Kidney (tissue), 14 donors: ENCODE results near the gene CKS1B. TPM values are rescaled to one million over a fixed set of nuclear protein-coding genes. Genes with fewer than 3 reads are reported as not detected.
A peak's percentile ranks its signal among the peaks of the same experiment; 100 is the strongest.

Source experiments
- DNase-seq, 5 donors: peaks; one replicate each; pipeline ENCODE4 v3.0.0-alpha.2; 2013 to 2020
- FAIRE-seq: peaks from 2 replicates; lab custom pipeline; 2012; peaks lifted over from hg19 to GRCh38; lab: Jason Lieb, UNC
- H3K27ac ChIP-seq, 2 donors: one replicate each; pipeline ENCODE4 v1.7.0; 2013; ENCODE audit warnings: low read depth in 2 of 2, low read length in 2 of 2, inconsistent platforms in 1 of 2
- H3K27me3 ChIP-seq: one replicate; pipeline ENCODE4 v1.7.1; 2013; ENCODE audit warnings: low read length, inconsistent platforms; ENCODE audit not compliant: control insufficient read depth, insufficient read depth
- H3K36me3 ChIP-seq, 3 donors: one replicate each; pipeline versions ENCODE4 v1.7.0 to v1.7.1; 2013; ENCODE audit warnings: low read length in 3 of 3, control low read depth in 1 of 3, inconsistent platforms in 1 of 3; ENCODE audit not compliant: insufficient read depth in 3 of 3, control insufficient read depth in 2 of 3
- H3K4me1 ChIP-seq, 3 donors: one replicate each; pipeline versions ENCODE4 v1.7.0 to v1.7.1; 2013; ENCODE audit warnings: low read length in 3 of 3, inconsistent platforms in 1 of 3, low read depth in 1 of 3; ENCODE audit not compliant: control insufficient read depth in 2 of 3, insufficient read depth in 2 of 3
- H3K4me3 ChIP-seq, 3 donors: one replicate each; pipeline versions ENCODE4 v1.7.0 to v1.8.1; 2013; ENCODE audit warnings: low read length in 3 of 3, control low read depth in 1 of 3, inconsistent platforms in 1 of 3
- H3K9ac ChIP-seq, 3 donors: one replicate each; pipeline versions ENCODE4 v1.7.0 to v1.7.1; 2013; ENCODE audit warnings: low read length in 3 of 3, control low read depth in 1 of 3, inconsistent platforms in 1 of 3
- H3K9me3 ChIP-seq, 3 donors: one replicate each; pipeline versions ENCODE4 v1.7.0 to v1.7.1; 2013; ENCODE audit warnings: low read length in 3 of 3, control low read depth in 1 of 3, inconsistent platforms in 1 of 3; ENCODE audit not compliant: control insufficient read depth in 2 of 3, insufficient read depth in 1 of 3
- CTCF ChIP-seq: IDR thresholded peaks from 3 replicates; pipeline ENCODE4 v1.5.1; 2012; ENCODE audit warnings: mild to moderate bottlenecking, moderate library complexity, borderline replicate concordance; ENCODE audit not compliant: insufficient read depth; ENCODE audit errors: extremely low read depth
- intact Hi-C: fragments of 100-400 bp; cut with DNase I; formaldehyde crosslinking; loops from one replicate; pipeline ENCODE4 v1.11.1; 2022
- polyA plus RNA-seq: library from polyadenylated mRNA; stranded (reverse); fragments of 350-450 nt; fragmentation: Illumina TruSeq; extraction: RNeasy Lipid Tissue Mini Kit (QIAGEN cat#74804); gene quantifications from one replicate; pipeline ENCODE4 v1.2.3, GENCODE V29; 2014; ENCODE audit warnings: low read depth, low replicate concordance; ENCODE audit not compliant: insufficient read depth
- total RNA-seq: library from RNA; stranded (reverse); fragmentation: NEBNext Ultra II Directional; extraction: Animal tissue kit (Norgen Biotek cat#: 25700); gene quantifications from one replicate; pipeline ENCODE4 v1.2.1, GENCODE V29; 2021
- donor health status: control.
- donor health status: control.
- donor health status: control.
- donor health status: control.
- donor health status: control.
- donor health status: DM: yes; HTN: yes; CAD: no.
- donor health status: Normal renal cell carcinoma (clear cell type).

Gene CKS1B
- total and polyA plus RNA-seq, 2 donors from 2014 or later: 23.1 to 43.1 TPM

- Histone ChIP-seq H3K9me3 (no peaks in the 10 kb centered on the region), H3K4me1 (peaks cover 7 to 28% (median 24%) of the 10 kb centered on the region in 3 donors), H3K9ac (peak overlapping the region in 2 of 3 donors; percentile 52 to 78), H3K36me3 (peaks cover 0 to 18% (median 17%) of the 10 kb centered on the region in 3 donors), H3K27me3 (no peaks in the 10 kb centered on the region), H3K27ac (peak overlapping the region; percentile 95 to 98), H3K4me3 (peak overlapping the region; percentile 4 to 42 (median 42))
- FAIRE-seq (no peak), DNase-seq (peak in 2 of 5 donors; percentile 52 to 57)
- intact Hi-C loops: no loop called here
- no peak for TF ChIP-seq CTCF
Observed at GRCh38 chr1:154971341-154971998, 3.0 kb upstream of the CKS1B start.

GRCh38 chr1:154972213-154972516, 2.3 kb upstream of the CKS1B start:
- H3K27ac ChIP-seq: peak overlapping the region; percentile 96 to 98
- peak overlapping the region in 2 of 3 donors; percentile 44 to 83 for H3K4me3 ChIP-seq
- no peaks in the 10 kb centered on the region for H3K9me3 ChIP-seq
- intact Hi-C loops: no loop called here
- DNase-seq: no peak
- TF ChIP-seq CTCF: no peak
- H3K4me1 ChIP-seq: peaks cover 7 to 30% (median 24%) of the 10 kb centered on the region in 3 donors
- peaks cover 0 to 11% (median 11%) of the 10 kb centered on the region in 3 donors for H3K36me3 ChIP-seq
- H3K9ac ChIP-seq: peak overlapping the region in 1 of 3 donors; percentile 83
- no peaks in the 10 kb centered on the region for H3K27me3 ChIP-seq
- no peak for FAIRE-seq

GRCh38 chr1:154972517-154973343, 1.8 kb upstream of the CKS1B start:
- Histone ChIP-seq H3K9me3 (no peaks in the 10 kb centered on the region), H3K36me3 (peaks cover 0 to 8% (median 6%) of the 10 kb centered on the region in 3 donors), H3K27me3 (no peaks in the 10 kb centered on the region), H3K4me1 (peaks cover 7 to 30% (median 24%) of the 10 kb centered on the region in 3 donors), H3K27ac (peak overlapping the region; percentile 96 to 98), H3K4me3 (peak overlapping the region; percentile 27 to 83 (median 70)), H3K9ac (peak overlapping the region in 2 of 3 donors; percentile 73 to 83)
- no peak for TF ChIP-seq CTCF
- DNase-seq (peak; percentile 61 to 94 (median 78)), FAIRE-seq (no peak)
- intact Hi-C loops: no loop called here
